ENCODE measurements around the gene ATAD5. TPM values are rescaled to one million over a fixed set of nuclear protein-coding genes. Genes with fewer than 3 reads are reported as not detected.
A peak's percentile ranks its signal among the peaks of the same experiment; 100 is the strongest.

Gene ATAD5
- total RNA-seq, 1 experiment from 2014 or later, result 26.0 TPM

GRCh38 chr17:30824356-30825145 lies 7.2 kb upstream of the ATAD5 start, which contains the start of gene CRLF3 (continued):
- TF ChIP-seq GTF2I (CRISPR knock-in tag; conservative IDR thresholded peaks at IDR 0.05), result 0 out of 2 replicates have a peak, but pooled peaks have one; percentile 26
- peak; percentile 60; the same call in 1 of the 2 replicates for TF ChIP-seq FOXP1 (CRISPR knock-in tag; IDR thresholded peaks at IDR 0.05; ENCODE audit: borderline replicate concordance)
- 0 out of 2 replicates have a peak, but pooled peaks have one; percentile 44 for TF ChIP-seq ETV6 (CRISPR knock-in tag; IDR thresholded peaks at IDR 0.05)
- TF ChIP-seq HMGXB4 (CRISPR knock-in tag; IDR thresholded peaks at IDR 0.05), result peak; percentile 89
- peak; percentile 13; the same call in 1 of the 2 replicates for TF ChIP-seq FOXK1 (CRISPR knock-in tag; IDR thresholded peaks at IDR 0.05)
- peak; percentile 16; the same call in 1 of the 2 replicates for TF ChIP-seq NFE2L1 (CRISPR knock-in tag; IDR thresholded peaks at IDR 0.05)
- TF ChIP-seq FOXJ3 (CRISPR knock-in tag; IDR thresholded peaks at IDR 0.05; ENCODE audit: borderline replicate concordance), result no peak
- TF ChIP-seq EMX1 (CRISPR knock-in tag; IDR thresholded peaks at IDR 0.05), result 0 out of 2 replicates have a peak, but pooled peaks have one; percentile 46
- no peak for TF ChIP-seq SMAD4 (CRISPR knock-in tag; IDR thresholded peaks at IDR 0.05)
- TF ChIP-seq TEAD4 (CRISPR knock-in tag; IDR thresholded peaks at IDR 0.05), result no peak
- TF ChIP-seq ATF3 (CRISPR knock-in tag; conservative IDR thresholded peaks at IDR 0.05), result no peak
- peak; percentile 39; the same call in 1 of the 2 replicates for TF ChIP-seq USF1 (CRISPR knock-in tag; IDR thresholded peaks at IDR 0.05)
- TF ChIP-seq ZBTB21 (CRISPR knock-in tag; IDR thresholded peaks at IDR 0.05; ENCODE audit: borderline replicate concordance), result no peak
- 0 out of 2 replicates have a peak, but pooled peaks have one; percentile 27 for TF ChIP-seq ZNF416 (CRISPR knock-in tag; IDR thresholded peaks at IDR 0.05)
- TF ChIP-seq SP1 (CRISPR knock-in tag; conservative IDR thresholded peaks at IDR 0.05), result peak; percentile 86
- TF ChIP-seq ZNF263 (CRISPR knock-in tag; IDR thresholded peaks at IDR 0.05; ENCODE audit: low read depth), result no peak
- TF ChIP-seq GABPB1 (CRISPR knock-in tag; IDR thresholded peaks at IDR 0.05), result peak; percentile 26; the same call in 1 of the 2 replicates
- TF ChIP-seq JUN (CRISPR knock-in tag; IDR thresholded peaks at IDR 0.05), result no peak
- no peak for TF ChIP-seq ERG (CRISPR knock-in tag; IDR thresholded peaks at IDR 0.05)
- TF ChIP-seq ZNF232 (CRISPR knock-in tag; IDR thresholded peaks at IDR 0.05), result 0 out of 2 replicates have a peak, but pooled peaks have one; percentile 31
- TF ChIP-seq STAT6 (CRISPR knock-in tag; conservative IDR thresholded peaks at IDR 0.05; ENCODE audit: low read depth), result no peak
- no peak for TF ChIP-seq GRHL2 (CRISPR knock-in tag; IDR thresholded peaks at IDR 0.05; ENCODE audit: insufficient replicate concordance, severe bottlenecking)
- TF ChIP-seq ESRRA (CRISPR knock-in tag; IDR thresholded peaks at IDR 0.05; ENCODE audit: borderline replicate concordance), result 0 out of 2 replicates have a peak, but pooled peaks have one; percentile 37
- TF ChIP-seq NFYB (CRISPR knock-in tag; conservative IDR thresholded peaks at IDR 0.05; ENCODE audit: low read depth), result no peak
- TF ChIP-seq SOX15 (CRISPR knock-in tag; IDR thresholded peaks at IDR 0.05), result no peak
- peak; percentile 59; the same call in 1 of the 2 replicates for TF ChIP-seq E2F5 (CRISPR knock-in tag; IDR thresholded peaks at IDR 0.05)
- peak; percentile 76; the same call in 1 of the 2 replicates for TF ChIP-seq MAX (CRISPR knock-in tag; IDR thresholded peaks at IDR 0.05)
- no peak for TF ChIP-seq PRRX2 (CRISPR knock-in tag; IDR thresholded peaks at IDR 0.05)
- 0 out of 2 replicates have a peak, but pooled peaks have one; percentile 56 for TF ChIP-seq KAT7 (CRISPR knock-in tag; IDR thresholded peaks at IDR 0.05; ENCODE audit: borderline replicate concordance)
- no peak for TF ChIP-seq HMGA2 (CRISPR knock-in tag; IDR thresholded peaks at IDR 0.05)
